Smooth muscle cell (in vitro differentiated cells): ENCODE measurements around the gene HEMGN. TPM values are rescaled to one million over a fixed set of nuclear protein-coding genes. Genes with fewer than 3 reads are reported as not detected.
A peak's percentile ranks its signal among the peaks of the same experiment; 100 is the strongest.

ENCODE experiments used
- DNase-seq: peaks from one replicate; lab custom pipeline; 2025; ENCODE audit not compliant: unreplicated experiment; lab: John Stamatoyannopoulos, UW
- H2AFZ ChIP-seq: fragments of 200-600 bp; sonication (generic); 2 replicates; pipeline ENCODE4 v1.6.0; 2016; ENCODE audit warnings: antibody characterized with exemption, low read depth, mild to moderate bottlenecking
- H3F3A ChIP-seq: fragments of 200-600 bp; sonication (generic); 2 replicates; pipeline ENCODE4 v1.6.0; 2017; ENCODE audit warnings: antibody characterized with exemption, low read depth
- H3K27ac ChIP-seq: fragments of 200-600 bp; sonication (generic); 2 replicates; pipeline ENCODE4 v1.5.1; 2016; ENCODE audit warnings: low read depth, mild to moderate bottlenecking
- H3K27me3 ChIP-seq: fragments of 200-600 bp; sonication (generic); 2 replicates; pipeline ENCODE4 v1.6.1; 2016; ENCODE audit warnings: low read depth, mild to moderate bottlenecking
- H3K36me3 ChIP-seq: fragments of 200-600 bp; sonication (generic); 2 replicates; pipeline ENCODE4 v1.5.1; 2016; ENCODE audit warnings: low read depth
- H3K4me1 ChIP-seq: fragments of 200-600 bp; sonication (generic); 2 replicates; pipeline ENCODE4 v1.5.1; 2016; ENCODE audit warnings: low read depth
- H3K4me2 ChIP-seq: fragments of 200-600 bp; sonication (generic); 2 replicates; pipeline ENCODE4 v1.6.0; 2016; ENCODE audit warnings: mild to moderate bottlenecking
- H3K4me3 ChIP-seq: fragments of 200-600 bp; sonication (generic); 2 replicates; pipeline ENCODE4 v1.5.1; 2016; ENCODE audit warnings: mild to moderate bottlenecking
- H3K79me2 ChIP-seq: fragments of 200-600 bp; sonication (generic); 2 replicates; pipeline ENCODE4 v1.6.0; 2016; ENCODE audit warnings: low read depth, mild to moderate bottlenecking
- H3K9ac ChIP-seq: fragments of 200-600 bp; sonication (generic); 2 replicates; pipeline ENCODE4 v1.6.0; 2016; ENCODE audit warnings: low read depth
- H3K9me3 ChIP-seq: fragments of 200-600 bp; sonication (generic); replicated peaks from 2 replicates; pipeline ENCODE4 v1.5.1; 2016; ENCODE audit warnings: low read depth
- H4K20me1 ChIP-seq: fragments of 200-600 bp; sonication (generic); 2 replicates; pipeline ENCODE4 v1.6.0; 2016; ENCODE audit warnings: low read depth
- WGBS: methylation state at CpG from one replicate; pipeline ENCODE4 v1.1.7; 2016; ENCODE audit warnings: low lambda C conversion rate; 5-methylcytosine and 5-hydroxymethylcytosine counted together
- polyA plus RNA-seq: library from polyadenylated mRNA; unstranded; fragments of >200 nt; fragmentation: Nextera tagmentation; extraction: Ambion mirVana; gene quantifications from 2 replicates; pipeline ENCODE4 v1.2.1, GENCODE V29; 2016
- small RNA-seq: library from RNA; depleted of rRNA; stranded (forward); fragments of <200 nt; gene quantifications from one replicate; pipeline ENCODE3, GENCODE V24; 2014
- total RNA-seq: library from RNA; depleted of rRNA; stranded (reverse); fragments of >200 nt; gene quantifications from 2 replicates; pipeline ENCODE4 v1.2.3, GENCODE V29; 2014
- TF ChIP-seq, protein P1 (sequence below): fragments of 200-600 bp; sonication (generic); IDR thresholded peaks from 2 replicates; pipeline ENCODE4 v1.5.1; 2017; ENCODE audit warnings: borderline replicate concordance, mild to moderate bottlenecking, antibody characterized with exemption; ENCODE audit not compliant: insufficient read depth, poor library complexity, severe bottlenecking

The HEMGN gene
- total and polyA plus RNA-seq, 2 experiments from 2014 or later: not detected

DNA sequence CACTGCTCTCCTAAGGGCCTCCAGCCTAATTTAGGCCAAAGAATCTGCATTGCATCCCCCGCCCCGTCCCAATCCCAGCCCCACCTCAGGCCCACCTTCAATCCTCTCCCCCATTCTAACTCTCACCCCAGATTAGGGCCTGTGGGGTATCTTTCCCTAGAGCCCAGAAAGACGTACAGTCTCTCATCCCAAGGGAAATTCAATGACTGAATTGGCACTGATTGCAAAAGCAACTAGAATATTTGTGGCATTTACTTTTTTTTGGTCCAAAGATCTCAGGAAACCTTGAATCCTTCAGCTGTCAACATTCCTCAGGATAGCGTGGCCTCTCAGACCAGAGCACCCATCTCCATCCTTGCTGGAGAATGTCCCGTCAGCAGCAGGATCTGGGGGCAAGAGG is 46.2 kb downstream of the HEMGN start:
- H3K9me3 ChIP-seq: no peaks in the 10 kb centered on the region
- no peak for DNase-seq
- H3K27ac ChIP-seq: no peak overlapping the region
- no peak overlapping the region for H3K9ac ChIP-seq
- TF ChIP-seq, protein P1, sequence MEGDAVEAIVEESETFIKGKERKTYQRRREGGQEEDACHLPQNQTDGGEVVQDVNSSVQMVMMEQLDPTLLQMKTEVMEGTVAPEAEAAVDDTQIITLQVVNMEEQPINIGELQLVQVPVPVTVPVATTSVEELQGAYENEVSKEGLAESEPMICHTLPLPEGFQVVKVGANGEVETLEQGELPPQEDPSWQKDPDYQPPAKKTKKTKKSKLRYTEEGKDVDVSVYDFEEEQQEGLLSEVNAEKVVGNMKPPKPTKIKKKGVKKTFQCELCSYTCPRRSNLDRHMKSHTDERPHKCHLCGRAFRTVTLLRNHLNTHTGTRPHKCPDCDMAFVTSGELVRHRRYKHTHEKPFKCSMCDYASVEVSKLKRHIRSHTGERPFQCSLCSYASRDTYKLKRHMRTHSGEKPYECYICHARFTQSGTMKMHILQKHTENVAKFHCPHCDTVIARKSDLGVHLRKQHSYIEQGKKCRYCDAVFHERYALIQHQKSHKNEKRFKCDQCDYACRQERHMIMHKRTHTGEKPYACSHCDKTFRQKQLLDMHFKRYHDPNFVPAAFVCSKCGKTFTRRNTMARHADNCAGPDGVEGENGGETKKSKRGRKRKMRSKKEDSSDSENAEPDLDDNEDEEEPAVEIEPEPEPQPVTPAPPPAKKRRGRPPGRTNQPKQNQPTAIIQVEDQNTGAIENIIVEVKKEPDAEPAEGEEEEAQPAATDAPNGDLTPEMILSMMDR: no peak
- H4K20me1 ChIP-seq: no peaks in the 10 kb centered on the region
- H3K36me3 ChIP-seq: no peaks in the 10 kb centered on the region
- 89% methylated on average over 5 of the region's 5 CpGs for WGBS
- no peaks in the 10 kb centered on the region for H3K79me2 ChIP-seq
- H3F3A ChIP-seq: no peaks in the 10 kb centered on the region
- no peak overlapping the region for H2AFZ ChIP-seq
- H3K27me3 ChIP-seq: peaks cover 17% of the 10 kb centered on the region
- no peak overlapping the region for H3K4me3 ChIP-seq
- no peaks in the 10 kb centered on the region for H3K4me1 ChIP-seq
- H3K4me2 ChIP-seq: no peak overlapping the region

DNA sequence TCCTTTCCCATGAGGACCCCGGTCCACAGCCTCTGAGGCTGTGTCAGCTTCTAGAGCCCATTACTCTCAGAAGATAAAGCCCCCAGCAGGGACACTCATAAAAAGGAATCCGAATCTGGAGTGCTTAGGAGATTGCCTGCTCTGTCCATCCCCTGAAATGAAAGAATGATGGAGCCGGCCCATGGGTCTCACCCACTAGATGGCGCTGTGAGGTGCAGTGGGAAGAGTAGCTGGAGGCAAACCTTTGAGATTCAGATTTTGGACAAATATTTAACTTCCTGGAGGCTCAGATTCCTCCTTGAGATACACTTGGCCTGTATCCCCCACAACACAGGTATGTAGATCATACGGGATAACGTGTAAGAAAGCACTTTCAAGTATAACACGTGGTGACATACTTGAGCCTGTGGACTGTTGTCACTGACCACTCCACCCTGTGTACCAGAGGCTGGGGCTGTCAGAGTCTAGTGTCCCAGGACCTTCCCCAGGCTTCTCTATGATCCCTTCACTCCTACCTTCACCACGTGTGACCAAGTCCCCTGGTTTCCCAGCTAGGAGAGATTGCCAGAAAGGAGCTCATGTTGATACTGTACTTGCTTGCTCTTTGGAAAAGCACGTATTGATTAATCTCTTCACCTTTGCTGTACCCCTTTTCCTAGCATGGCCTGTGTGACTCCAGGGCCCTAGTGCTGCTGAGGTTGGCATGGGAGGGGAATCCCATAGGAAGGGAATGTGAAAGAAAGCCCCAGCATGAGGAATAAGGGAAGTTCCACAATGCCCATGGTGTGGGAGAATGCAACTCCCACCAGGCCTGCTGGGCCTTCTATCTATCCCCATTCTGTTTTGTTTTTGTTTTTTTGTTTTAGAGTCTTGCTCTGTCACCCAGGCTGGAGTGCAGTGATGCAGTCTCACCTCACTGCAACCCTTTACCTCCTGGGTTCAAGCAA is 47.8 kb downstream of the HEMGN start:
- DNase-seq: no peak
- TF ChIP-seq, protein P1: peak; percentile 59

DNA sequence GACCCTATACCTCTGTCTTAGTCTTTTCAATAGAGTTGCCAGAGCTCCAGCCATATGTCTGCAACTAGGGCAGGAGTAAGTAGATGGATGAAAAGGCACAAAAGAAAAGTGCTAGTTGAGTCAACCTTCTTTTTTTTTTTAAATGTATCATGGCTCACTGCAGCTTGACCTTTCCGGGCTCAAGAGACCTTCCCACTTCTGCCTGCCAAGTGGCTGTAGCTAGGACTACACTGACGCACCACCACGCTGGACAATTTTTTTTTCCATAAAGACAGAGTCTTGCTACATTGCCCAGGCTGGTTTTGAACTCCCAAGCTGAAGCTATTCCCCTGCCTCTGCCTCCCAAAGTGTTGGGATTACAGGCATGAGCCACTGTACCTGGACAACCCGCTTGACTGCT is 57.6 kb downstream of the HEMGN start:
- Histone ChIP-seq H4K20me1 (no peaks in the 10 kb centered on the region), H3F3A (no peaks in the 10 kb centered on the region), H2AFZ (no peak overlapping the region), H3K36me3 (no peaks in the 10 kb centered on the region), H3K9ac (no peak overlapping the region), H3K4me2 (no peak overlapping the region), H3K79me2 (no peaks in the 10 kb centered on the region), H3K9me3 (no peaks in the 10 kb centered on the region), H3K27ac (no peak overlapping the region), H3K4me3 (no peak overlapping the region), H3K4me1 (no peaks in the 10 kb centered on the region), H3K27me3 (peaks cover 16% of the 10 kb centered on the region)
- TF ChIP-seq, protein P1: no peak
- WGBS: 92% methylated on average over 4 of the region's 4 CpGs
- no peak for DNase-seq

More for the DNA sequence above, 47.8 kb downstream of the HEMGN start:
- Histone ChIP-seq H3K9ac (no peak overlapping the region), H3K9me3 (no peaks in the 10 kb centered on the region), H3K4me2 (no peak overlapping the region), H2AFZ (no peak overlapping the region), H3K79me2 (no peaks in the 10 kb centered on the region), H3K4me1 (no peaks in the 10 kb centered on the region), H3K36me3 (no peaks in the 10 kb centered on the region), H4K20me1 (no peaks in the 10 kb centered on the region), H3K27ac (no peak overlapping the region), H3F3A (no peaks in the 10 kb centered on the region), H3K27me3 (peaks cover 18% of the 10 kb centered on the region), H3K4me3 (no peak overlapping the region)
- 40% methylated on average over 9 of the region's 9 CpGs for WGBS

Small RNA genes within 50 kb of the gene (small RNA-seq; reads per million reads assigned to genes)
- not detected for gene RF00019

Other genes with a start within 250 kb of the HEMGN start
- 6.5 and 7.5 TPM in 2 replicates for gene XPA, start 240.8 kb downstream of the HEMGN start, total RNA-seq
- 9.7 and 14.0 TPM in 2 replicates for gene XPA, start 240.8 kb downstream of the HEMGN start, polyA plus RNA-seq
- not detected in 2 replicates for gene FOXE1, start 84.9 kb downstream of the HEMGN start, total RNA-seq
- not detected in 2 replicates for gene FOXE1, start 84.9 kb downstream of the HEMGN start, polyA plus RNA-seq
- 8.1 and 17.9 TPM in 2 replicates for gene TRMO, start 15.7 kb downstream of the HEMGN start, total RNA-seq
- gene TRMO, start 15.7 kb downstream of the HEMGN start, polyA plus RNA-seq: 5.5 and 5.8 TPM in 2 replicates
- gene ANP32B, start 45.2 kb upstream of the HEMGN start, total RNA-seq: 11.9 and 21.3 TPM in 2 replicates
- gene ANP32B, start 45.2 kb upstream of the HEMGN start, polyA plus RNA-seq: 52.4 and 69.8 TPM in 2 replicates
- 59.4 and 73.6 TPM in 2 replicates for gene NANS, start 118.6 kb upstream of the HEMGN start, total RNA-seq
- 106 and 117 TPM in 2 replicates for gene NANS, start 118.6 kb upstream of the HEMGN start, polyA plus RNA-seq
- 0.40 and 1.2 TPM in 2 replicates for gene TRIM14, start 181.1 kb upstream of the HEMGN start, total RNA-seq
- gene TRIM14, start 181.1 kb upstream of the HEMGN start, polyA plus RNA-seq: 2.5 and 3.0 TPM in 2 replicates